ENCODE measurements around the gene YBX2.
"Not testable (repeated sequence)": the region's sequence is repeated elsewhere in the genome, so short reads cannot be mapped to it uniquely, and the experiment has no call there.

YBX2 gene

DNA sequence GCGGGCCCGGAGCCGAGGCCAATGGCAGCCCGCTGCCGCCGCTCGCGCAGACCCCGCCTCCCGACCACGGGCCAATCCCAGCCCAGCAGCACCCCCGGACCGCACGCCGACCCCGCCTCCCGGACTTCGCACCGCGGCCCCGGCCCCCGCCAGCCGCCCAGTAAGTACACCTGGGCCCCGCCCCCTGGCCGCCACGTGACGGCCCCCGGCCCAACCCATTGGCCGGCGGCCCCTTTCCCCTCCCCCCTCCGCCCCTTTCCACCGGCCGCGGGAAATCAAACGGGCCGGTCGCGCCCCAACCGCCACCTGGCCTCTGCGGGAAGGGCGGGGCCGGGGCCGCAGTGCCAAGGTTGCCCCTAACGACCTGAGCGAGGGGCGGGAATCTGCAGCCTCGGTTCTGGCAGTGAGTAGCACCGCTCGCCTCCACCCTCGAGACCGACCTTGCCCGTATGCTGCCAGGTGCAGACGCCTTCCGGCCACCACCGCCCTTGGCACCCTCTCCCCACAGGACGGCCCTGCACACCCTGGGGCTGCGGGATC lies at the start of gene YBX2:
Gene YBX2, minus strand, starts transcription at position 26 of the 540 bp plus-strand sequence. CDS start 139 bp downstream, outside the sequence.
- DNase-seq, result peak; percentile 74

DNA sequence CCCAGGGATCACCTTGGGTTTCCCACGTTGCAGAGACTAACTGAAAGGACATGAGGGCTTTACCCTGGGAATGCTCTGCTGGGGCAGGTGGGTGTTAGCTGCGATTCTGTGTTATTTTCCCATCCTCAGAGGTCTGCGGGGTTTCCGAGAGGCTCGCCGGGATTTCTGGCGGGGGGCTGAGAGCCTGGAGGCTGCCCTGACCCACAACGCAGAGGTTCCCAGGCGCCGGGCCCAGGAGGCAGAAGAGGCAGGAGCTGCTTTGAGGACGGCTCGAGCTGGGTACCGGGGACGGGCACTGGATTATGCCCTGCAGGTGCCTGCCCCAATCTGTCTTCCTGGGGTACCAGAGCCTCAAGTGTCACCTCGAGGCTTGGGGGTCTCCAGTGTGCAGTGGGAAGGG lies 48.8 kb upstream of the YBX2 start:
- no peak for DNase-seq

DNA sequence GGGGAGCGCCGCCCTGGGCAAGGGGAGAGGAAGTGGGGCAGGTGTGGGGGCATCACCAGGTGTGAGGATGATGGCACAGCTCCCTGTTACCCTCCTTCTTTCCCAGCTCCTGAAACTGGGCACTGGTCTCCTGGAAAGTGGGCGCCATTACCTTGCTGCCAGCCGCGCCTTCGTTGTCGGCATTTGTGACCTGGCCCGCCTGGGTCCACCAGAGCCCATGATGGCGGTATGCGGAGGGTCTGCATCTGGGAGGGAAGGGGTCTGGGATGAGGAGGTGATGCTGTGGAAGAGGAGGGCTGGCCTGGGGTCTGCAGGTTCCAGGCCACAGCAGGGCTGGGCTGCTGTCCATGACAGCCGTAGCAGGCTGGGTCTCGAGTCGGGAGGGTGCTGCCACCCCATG lies 47.4 kb upstream of the YBX2 start:
- DNase-seq, result no peak

DNA sequence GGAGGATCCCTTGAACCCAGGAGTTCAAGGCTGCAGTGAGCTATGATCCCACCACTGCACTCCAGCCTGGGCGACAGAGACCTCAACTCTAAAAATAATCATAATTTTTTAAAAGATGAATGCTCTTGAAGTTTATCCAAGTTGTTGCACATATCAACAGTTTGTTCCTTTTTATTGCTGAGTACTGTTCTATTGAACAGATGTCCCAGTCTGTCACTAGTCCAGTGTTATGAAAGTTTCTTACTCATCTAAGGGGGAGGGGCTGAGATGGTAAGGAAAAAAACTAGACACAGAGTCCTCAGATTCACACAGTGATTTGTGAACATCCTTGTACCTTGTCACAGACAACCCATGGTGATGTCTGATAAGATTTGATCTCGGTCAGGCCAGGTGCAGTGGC lies 45.7 kb upstream of the YBX2 start:
- no peak for DNase-seq

DNA sequence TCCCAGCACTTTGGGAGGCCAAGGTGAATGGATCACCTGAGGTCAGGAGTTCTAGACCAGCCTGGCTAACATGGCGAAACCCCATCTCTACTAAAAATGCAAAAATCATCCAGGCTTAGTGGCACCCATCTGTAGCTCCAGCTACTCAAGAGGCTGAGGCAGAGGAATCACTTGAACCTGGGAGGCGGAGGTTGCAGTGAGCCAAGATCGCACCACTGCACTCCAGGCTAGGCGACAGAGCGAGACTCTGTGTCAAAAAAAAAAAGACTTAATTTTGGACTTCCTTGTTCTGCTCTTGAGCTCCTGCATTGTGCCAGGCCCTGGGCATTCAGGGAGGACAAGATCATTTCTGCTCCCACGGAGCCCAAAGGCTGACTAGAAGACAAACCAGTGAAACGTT lies 43.2 kb upstream of the YBX2 start:
- not testable (repeated sequence) for DNase-seq

DNA sequence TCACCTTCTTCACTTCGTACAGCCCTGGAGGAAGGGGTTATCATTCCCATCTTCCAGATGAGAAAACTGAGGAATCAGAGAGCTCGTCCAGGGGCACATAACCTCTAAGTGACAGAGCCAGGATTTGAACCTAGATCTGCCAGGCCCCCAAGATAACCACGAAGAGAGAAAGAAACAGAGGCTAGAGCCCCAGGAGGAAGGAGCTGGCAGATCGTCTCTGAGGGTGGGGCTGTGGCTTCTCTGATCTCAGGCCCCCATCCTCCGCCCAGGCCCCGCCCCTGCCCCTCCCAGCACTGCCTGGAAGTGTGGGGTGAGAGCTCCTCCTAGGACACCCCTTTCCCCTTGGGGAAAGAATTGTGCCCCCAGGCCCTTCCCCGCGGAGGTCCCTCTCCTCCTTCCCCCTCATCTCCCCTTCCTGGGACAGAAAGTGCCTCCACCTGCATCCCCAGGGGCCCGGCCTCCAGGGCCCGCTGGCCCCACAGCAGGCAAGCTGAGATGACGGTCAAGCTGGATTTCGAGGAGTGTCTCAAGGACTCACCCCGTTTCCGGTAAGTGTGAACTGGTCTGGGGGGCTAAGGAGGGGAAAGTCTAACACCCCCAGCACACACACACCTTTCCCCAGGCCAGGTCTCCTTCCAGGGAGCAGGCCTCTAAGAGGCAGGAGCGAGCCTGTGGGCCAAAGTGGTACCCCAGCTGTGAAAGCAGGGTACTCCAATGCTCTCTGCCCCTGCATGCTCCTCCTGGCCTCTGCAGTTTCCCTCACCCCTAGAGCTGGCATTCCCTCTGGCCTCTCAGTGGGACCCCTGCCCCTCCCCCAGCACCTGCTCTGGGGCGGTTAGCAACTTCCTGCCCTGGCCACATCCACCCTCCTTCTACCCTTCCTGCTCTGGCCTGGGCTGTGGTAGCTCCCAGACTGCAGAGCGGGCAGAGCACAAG lies 42.1 kb upstream of the YBX2 start, which contains the start of gene ACAP1:
Gene ACAP1, plus strand, starts transcription at position 290 of the 936 bp plus-strand sequence. Its CDS starts 206 bp downstream, at position 496.
- peak; percentile 88 for DNase-seq

DNA sequence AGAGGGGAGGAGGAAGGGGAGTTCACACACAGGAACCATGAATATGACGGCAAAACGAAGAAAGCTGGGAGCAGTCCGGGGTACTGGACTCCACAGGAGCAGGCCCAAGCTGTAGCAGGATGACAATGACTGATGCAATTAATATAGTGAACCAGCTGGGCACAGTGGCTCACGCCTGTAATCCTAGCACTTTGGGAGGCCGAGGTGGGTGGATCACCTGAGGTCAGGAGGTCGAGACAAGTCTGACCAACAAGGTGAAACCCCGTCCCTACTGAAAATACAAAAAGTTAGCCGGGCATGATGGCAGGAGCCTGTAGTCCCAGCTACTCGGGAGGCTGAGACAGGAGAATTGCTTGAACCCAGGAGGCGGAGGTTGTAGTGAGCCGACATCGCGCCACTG lies 41.3 kb upstream of the YBX2 start:
- not testable (repeated sequence) for DNase-seq

DNA sequence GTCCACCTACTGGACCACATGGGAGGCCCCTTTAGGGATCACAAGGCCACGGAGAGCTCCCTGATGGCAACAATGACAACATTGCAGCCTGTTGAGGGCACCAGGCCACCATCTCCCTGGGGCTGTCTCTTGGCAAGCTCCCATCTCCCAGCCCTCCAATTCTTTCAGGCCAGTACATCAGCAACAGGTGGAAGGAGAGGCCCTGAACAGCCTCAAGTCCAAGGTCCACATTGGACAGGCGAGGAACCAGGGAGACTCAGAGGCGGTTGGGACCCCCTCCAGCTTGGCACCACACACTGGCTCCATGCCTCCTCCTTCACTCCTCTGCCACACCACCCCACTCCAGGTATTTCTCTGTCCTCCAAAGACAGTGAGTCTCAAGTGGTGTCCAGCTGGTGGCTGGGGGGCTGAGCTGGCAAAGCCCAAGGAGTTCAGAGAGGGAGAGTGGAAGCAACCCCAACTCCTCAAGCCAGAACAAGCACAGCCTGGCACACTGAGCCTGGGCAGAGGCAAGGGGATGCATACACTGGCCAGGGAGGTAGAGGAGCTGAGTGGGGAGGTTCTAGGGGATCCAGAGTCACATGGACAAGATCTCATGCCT lies 40.6 kb upstream of the YBX2 start:
- no peak for DNase-seq

DNA sequence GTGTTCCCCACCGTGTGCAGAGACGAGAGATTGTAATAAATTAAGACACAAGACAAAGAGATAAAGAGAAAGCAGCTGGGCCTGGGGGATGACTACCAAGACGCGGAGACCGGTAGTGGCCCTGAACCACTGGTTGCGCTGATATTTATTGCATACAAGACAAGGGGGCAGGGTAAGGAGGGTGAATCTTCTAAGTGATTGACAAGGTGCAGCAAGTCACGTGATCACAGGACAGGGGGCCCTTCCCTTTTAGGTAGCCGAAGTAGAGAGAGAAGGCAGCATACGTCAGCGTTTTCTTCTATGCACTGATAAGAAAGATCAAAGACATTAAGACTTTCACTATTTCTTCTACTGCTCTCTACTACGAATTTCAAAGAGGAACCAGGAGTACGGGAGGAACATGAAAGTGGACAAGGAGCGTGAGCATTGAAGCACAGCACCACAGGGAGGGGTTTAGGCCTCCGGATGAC lies 38.2 kb upstream of the YBX2 start:
- DNase-seq, result not testable (repeated sequence)

DNA sequence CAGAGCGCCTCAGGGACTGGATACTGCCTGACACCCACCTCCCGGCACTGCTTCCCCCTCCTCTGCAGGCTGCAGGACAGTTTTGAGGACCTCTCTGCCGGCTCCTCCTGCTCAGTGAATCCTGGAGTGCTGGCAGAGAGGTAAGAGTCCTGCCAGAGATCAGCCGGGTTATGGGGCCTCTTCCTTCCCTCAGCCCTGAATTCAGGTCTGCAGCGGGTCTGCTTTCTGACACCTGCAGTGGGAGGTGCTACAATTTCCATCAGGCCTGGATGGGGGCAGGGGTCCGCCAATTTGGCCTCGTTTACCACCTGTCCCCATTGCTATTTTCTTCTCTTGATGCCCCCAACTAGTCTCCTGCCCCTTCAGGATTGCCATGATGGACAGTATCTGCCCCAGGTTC lies 37.7 kb upstream of the YBX2 start:
- no peak for DNase-seq

DNA sequence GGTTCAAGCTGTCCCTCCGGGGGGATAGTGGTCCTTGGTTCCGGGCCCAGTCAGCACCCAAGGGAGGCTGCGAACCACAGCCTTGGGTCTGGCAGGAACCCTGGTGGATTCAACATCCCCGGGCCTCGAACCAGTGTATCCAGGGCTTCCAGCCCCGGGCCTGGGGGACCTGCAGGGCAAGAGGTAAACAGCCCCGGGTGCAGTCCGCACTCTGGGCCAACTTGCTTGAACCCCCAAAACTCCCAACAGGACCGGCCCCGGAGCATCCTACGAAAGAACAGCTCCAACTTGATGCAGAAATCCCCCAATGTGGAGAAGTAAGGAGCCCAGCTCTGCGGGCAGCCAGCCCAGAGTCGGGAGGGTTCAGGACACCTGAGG lies 36.2 kb upstream of the YBX2 start:
- no peak for DNase-seq

DNA sequence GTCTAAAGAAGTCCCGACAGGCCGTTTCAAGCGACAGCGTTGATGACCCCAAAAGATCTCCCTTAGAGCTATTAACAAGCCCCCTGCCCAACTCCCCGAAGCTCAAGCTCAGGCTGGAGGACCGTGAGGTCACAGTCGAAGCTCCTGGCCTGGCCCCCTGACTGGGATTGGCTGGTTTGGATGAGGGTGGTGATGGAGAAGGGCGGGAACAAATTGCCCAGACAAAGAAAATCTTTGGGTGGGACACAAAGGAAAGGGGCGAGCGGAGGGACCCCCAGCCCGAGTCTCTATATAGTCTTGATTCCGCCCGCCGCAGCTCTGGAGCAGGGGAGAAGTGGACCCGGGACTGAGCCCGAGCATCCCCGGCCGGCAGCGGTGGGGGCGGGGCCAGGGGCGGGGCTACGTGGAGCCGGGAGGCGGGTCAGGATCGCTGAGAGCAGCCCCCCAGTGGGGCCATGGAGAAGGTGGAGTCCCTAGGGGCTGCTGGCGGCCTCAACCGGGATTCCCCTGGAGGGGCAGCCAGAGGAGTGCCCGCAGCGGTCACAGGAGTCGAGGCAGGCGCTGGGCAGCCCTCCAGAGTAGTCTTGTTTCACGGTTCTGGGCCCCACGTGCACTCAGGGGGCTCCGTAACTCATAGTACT lies 35.7 kb upstream of the YBX2 start:
- DNase-seq, result peak; percentile 80

DNA sequence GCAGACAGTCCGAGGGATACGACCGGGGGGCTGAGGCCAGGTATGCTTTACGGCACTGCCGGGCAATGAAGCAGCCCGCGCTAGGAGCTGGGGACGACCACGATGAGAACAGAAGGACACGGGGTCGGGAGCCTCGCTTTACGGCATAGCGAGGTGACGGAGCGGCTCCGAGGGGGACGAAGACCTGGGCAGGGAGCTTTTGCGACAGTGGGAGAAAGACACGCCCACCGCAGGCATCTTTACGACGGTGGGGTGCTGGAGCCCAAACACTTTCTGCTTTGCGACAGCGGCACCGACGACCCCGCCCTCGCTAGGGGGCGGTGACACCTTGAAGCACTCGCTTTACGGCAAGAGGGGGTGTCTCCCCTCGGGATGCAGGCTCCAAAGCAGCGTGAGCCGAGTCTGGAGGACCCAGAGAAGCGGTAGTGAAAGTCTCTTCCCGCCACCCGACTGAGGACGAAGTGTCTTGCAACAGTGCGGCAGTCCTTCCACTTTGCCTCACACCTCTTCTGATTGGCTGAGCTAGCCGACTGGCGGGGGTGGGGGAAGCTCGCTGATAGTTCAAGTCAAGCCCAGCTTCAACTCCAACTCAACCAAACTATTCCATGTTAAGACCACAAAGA lies 35.0 kb upstream of the YBX2 start:
- DNase-seq, result peak; percentile 93

DNA sequence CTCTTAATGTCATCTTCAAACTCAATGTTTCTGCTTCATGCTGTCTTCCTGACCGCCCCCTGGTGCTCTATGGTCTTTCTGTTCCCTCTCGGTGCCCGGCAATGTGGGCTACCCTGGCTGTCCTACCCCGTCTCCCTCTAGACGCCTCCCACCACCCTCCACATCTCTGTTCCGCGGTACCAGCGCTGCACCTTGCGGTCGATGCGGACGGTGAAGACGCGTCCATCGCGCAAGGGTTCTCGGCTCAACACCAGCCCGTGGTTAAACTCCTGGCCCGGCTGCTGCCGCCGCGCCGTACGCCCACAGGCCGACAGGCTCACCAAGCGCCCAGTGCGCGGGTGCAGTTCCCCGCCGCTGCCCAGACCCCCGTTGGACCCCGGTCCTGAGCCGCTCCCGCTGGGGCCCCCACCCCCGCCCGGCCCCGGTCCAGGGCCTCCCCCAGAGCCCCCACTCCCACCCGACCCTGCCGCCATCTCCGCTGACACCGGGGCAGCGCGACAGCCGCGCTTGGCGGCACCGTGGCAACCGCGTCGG lies 34.5 kb upstream of the YBX2 start, which contains the start of gene NEURL4:
Gene NEURL4, minus strand, starts transcription at position 496 of the 534 bp plus-strand sequence. Its CDS starts 23 bp downstream, at position 473.
- no peak for DNase-seq

DNA sequence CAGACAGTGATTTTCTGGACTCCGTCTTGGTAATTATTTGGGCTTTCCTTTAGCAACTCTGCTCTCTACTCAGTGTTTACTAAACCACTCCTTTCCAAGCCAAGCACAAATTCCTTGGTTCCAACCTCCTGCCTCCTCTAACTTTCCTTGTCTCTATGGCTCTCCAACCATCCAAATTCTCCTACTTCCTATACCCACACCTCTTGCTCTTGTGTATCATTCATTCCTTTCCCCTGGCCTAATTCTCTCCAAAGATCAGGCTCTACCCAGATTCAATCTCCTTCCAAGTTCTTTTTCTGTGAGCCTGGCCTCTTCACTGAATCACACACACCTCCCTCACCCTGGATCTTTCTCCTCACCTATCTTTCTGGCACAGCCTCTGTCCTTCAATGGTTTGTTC lies 33.6 kb upstream of the YBX2 start:
- DNase-seq, result no peak

DNA sequence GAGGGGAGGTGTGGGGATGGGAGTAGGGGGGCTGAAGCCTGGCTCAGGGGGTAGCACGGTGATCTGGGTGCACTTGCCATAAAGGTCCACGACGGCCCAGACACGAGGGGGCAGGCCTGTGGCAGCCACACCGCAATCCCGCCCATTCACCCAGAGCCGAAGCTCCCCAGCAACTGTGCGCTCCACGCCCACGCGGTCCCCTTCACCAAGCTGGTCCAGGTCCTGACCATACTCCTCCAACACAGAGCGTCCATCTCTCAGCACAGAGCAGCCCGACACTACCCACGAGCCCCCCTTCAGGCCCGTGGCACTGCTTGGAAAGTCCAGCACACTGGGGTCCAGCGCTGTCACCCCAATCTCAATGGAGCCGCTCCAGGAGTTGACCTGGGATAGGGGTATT lies 33.1 kb upstream of the YBX2 start:
- no peak for DNase-seq

DNA sequence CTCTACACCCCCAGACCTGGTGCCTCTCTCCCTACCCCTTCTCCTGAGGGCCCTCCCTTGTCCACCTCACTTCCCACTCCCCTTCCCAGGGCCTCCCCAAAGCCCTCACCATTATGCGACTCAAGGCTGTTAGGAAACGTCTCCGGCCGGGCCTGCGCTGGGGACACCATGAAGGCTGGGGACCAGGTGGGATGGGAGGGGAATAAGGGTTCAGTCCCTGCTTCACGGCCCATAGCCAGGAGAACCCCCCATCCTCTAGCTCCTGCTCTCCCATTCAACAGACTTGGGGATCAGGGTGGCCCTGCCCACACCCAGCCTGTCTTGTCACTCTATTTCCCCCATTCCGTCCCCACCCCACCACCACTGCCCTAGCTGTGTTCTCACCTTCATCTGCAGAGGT lies 32.6 kb upstream of the YBX2 start:
- DNase-seq, result no peak

DNA sequence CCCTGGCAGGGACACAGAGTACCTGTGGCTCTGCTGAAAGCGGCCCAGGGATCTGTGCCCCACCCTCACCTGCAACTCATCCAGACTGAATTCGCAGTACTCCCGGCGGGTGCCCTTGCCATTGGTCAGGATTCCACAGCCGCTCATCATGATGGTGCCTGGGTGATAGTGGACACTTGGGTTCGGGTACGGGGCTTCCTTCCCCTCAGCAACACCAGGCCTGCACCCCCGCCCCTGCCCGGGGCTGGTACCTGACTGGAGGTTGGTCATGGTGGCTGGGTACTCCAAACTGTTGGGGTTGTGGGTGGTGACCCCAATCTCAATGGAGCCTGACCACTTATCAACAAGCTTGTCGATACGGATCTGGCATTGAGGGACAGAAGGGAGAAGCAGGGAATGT lies 31.7 kb upstream of the YBX2 start:
- no peak for DNase-seq

DNA sequence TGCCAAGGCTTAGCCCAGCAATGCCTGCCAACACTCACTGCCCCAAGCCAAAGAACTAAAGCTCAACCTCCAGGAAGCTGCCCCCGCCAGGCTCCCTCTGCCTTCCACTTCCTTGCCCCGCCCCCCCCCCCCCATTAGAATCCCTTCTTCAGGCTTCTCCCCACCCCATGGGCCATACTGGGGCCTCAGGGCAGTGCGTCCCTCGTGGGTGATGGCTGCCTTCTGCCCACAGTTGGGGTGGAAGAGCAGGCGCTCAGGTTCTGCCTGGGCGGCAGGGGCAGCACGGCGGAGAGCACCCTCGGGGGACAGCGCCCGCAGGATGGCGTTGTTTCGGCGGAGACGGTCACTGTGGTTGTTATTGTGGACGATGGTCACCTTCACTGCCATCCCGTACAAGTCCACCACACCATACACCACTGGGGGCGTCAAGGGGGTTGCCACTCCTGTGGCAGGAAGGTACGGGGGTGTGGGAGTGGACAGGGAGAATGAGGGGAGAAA lies 30.6 kb upstream of the YBX2 start:
- no peak for DNase-seq

DNA sequence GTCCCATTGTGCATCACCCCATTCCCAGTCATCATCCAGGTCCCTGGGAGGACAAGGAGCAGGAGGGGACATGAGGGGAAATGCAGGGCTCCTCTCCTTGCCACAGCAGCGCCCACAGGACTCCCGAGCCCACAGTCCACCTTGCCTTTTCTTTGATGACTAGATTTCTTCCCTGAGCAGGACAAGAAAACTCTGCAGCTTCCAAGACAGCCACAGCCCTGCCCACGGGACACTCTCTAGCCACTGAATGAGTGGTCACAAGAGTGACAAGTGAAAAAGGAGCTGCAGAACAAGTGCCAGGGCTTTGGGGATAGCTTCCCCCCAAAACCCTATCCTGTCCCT lies 30.0 kb upstream of the YBX2 start:
- DNase-seq, result no peak

DNA sequence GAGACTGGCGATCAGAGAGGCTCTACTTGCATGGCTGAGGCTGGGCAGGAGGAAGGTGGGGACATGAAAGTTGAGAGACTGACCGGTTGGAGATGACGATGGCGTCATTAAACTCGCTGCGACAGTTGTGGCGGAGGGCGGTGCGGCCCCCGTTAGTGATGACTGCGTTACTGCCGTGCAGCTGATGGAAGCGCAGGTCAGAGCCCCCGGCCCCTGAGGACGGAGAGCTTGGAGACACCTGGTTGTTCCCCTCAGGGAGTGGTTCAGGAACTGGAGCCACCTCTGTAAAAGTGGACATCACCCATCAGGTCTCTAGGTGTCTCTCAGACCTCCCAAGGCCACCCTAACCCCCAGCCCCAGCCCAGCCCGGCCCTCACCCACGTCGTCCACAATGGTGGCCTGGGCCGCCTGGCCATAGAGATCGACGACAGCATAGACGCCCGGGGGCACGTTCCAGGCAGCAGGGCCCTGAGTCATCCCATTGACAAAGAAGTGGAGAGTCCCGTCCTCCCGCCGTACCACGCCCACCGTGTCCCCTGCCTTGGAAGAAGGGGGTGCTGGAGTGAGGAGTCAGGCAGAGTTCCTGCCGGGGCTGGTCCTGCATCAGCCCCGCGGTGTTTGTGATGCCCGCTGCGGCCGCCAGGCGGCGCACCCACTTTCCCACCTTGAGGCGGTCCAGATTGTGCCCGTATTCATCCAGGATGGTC lies 29.4 kb upstream of the YBX2 start:
- DNase-seq, result peak; percentile 79

All from activated T-cell treated with anti-CD3 and anti-CD28 coated beads, Interleukin-2, amount 50 U/mL, for 1 hour (primary cell).